ENCODE data around the gene TEX13A. TPM values are rescaled to one million over a fixed set of nuclear protein-coding genes. Genes with fewer than 3 reads are reported as not detected.
"Not testable (repeated sequence)": the region's sequence is repeated elsewhere in the genome, so short reads cannot be mapped to it uniquely, and the experiment has no call there.

Gene TEX13A
- total RNA-seq, 4 donors from 2014 or later: not detected

- Histone ChIP-seq H3K36me3 (no peaks in the 10 kb centered on the region), H3K9me3 (no peaks in the 10 kb centered on the region), H3K4me3 (no peak overlapping the region), H3K4me1 (no peaks in the 10 kb centered on the region), H3K27ac (no peak overlapping the region), H3K27me3 (peaks cover 0 to 4% (median 0%) of the 10 kb centered on the region in 3 donors)
- ATAC-seq (no peak), DNase-seq (no peak)
- in situ Hi-C loops (cut with MboI; ENCODE audit: low sequenced_read_pairs in 4 of 4) (no loop called here), intact Hi-C loops (cut with DNase I; ENCODE audit: low total_unique reads) (no loop called here)
- no peak for TF ChIP-seq CTCF (IDR thresholded peaks at IDR 0.05 in 4 of 5, conservative IDR thresholded peaks at IDR 0.05 in 1 of 5)
- no peak for TF ChIP-seq POLR2A (IDR thresholded peaks at IDR 0.05)
Observed at GRCh38 chrX:105263801-105264200, 43.3 kb upstream of the TEX13A start.

GRCh38 chrX:105263171-105263570, 42.7 kb upstream of the TEX13A start:
- TF ChIP-seq POLR2A (IDR thresholded peaks at IDR 0.05) (no peak), CTCF (IDR thresholded peaks at IDR 0.05 in 4 of 5, conservative IDR thresholded peaks at IDR 0.05 in 1 of 5) (no peak)
- H3K4me3 ChIP-seq: no peak overlapping the region
- in situ Hi-C loops (cut with MboI; ENCODE audit: low sequenced_read_pairs in 4 of 4): no loop called here
- H3K9me3 ChIP-seq: no peaks in the 10 kb centered on the region
- DNase-seq (no peak), ATAC-seq (no peak)
- no peak overlapping the region for H3K27ac ChIP-seq
- no peaks in the 10 kb centered on the region for H3K36me3 ChIP-seq
- intact Hi-C loops (cut with DNase I; ENCODE audit: low total_unique reads): no loop called here
- H3K27me3 ChIP-seq: peaks cover 0 to 4% (median 0%) of the 10 kb centered on the region in 3 donors
- H3K4me1 ChIP-seq: no peaks in the 10 kb centered on the region

- Histone ChIP-seq H3K4me3 (no peak overlapping the region), H3K4me1 (no peaks in the 10 kb centered on the region), H3K9me3 (no peaks in the 10 kb centered on the region), H3K36me3 (no peaks in the 10 kb centered on the region), H3K27me3 (peaks cover 0 to 4% (median 0%) of the 10 kb centered on the region in 3 donors), H3K27ac (no peak overlapping the region)
- TF ChIP-seq POLR2A (IDR thresholded peaks at IDR 0.05): no peak
- TF ChIP-seq CTCF (IDR thresholded peaks at IDR 0.05 in 4 of 5, conservative IDR thresholded peaks at IDR 0.05 in 1 of 5): no peak
- intact Hi-C loops (cut with DNase I; ENCODE audit: low total_unique reads): no loop called here
- in situ Hi-C loops (cut with MboI; ENCODE audit: low sequenced_read_pairs in 4 of 4): no loop called here
- DNase-seq: no peak
- ATAC-seq: no peak
Observed at GRCh38 chrX:105260291-105261043, 40.0 kb upstream of the TEX13A start.

GRCh38 chrX:105241056-105241455, 20.6 kb upstream of the TEX13A start:
- no peak overlapping the region for H3K27ac ChIP-seq
- ATAC-seq: no peak
- in situ Hi-C loops (cut with MboI; ENCODE audit: low sequenced_read_pairs in 4 of 4): no loop called here
- no peaks in the 10 kb centered on the region for H3K9me3 ChIP-seq
- intact Hi-C loops (cut with DNase I; ENCODE audit: low total_unique reads): no loop called here
- TF ChIP-seq CTCF (IDR thresholded peaks at IDR 0.05 in 4 of 5, conservative IDR thresholded peaks at IDR 0.05 in 1 of 5) (no peak), POLR2A (IDR thresholded peaks at IDR 0.05) (no peak)
- DNase-seq: no peak
- H3K4me3 ChIP-seq: no peak overlapping the region
- no peaks in the 10 kb centered on the region for H3K36me3 ChIP-seq
- H3K27me3 ChIP-seq: peaks cover 0 to 3% (median 0%) of the 10 kb centered on the region in 3 donors
- no peaks in the 10 kb centered on the region for H3K4me1 ChIP-seq

- H3K27ac ChIP-seq; H3K4me3 ChIP-seq; H3K4me1 ChIP-seq; H3K9me3 ChIP-seq; ATAC-seq; intact Hi-C loops (cut with DNase I; ENCODE audit: low total_unique reads); H3K36me3 ChIP-seq; DNase-seq; in situ Hi-C loops (cut with MboI; ENCODE audit: low sequenced_read_pairs in 4 of 4); H3K27me3 ChIP-seq: not testable (repeated sequence)
Observed at GRCh38 chrX:105237407-105237806, 16.9 kb upstream of the TEX13A start.

Measured in gastrocnemius medialis (tissue), 4 donors.